ENCODE data around the gene RAD51B.

GRCh38 chr14:68384881-68385280, 565.3 kb downstream of the RAD51B start:
- TF ChIP-seq POLR2AphosphoS5 (IDR thresholded peaks at IDR 0.05; ENCODE audit: low read depth, low read length), result no peak
- TF ChIP-seq POLR2A (IDR thresholded peaks at IDR 0.05; ENCODE audit: low read depth, low read length), result no peak
- TF ChIP-seq POU2F2 (IDR thresholded peaks at IDR 0.05; ENCODE audit: low read depth, low read length), result no peak
- no peak for TF ChIP-seq TAF1 (IDR thresholded peaks at IDR 0.05; ENCODE audit: low read depth, low read length)

All from GM12891 (cell line).